Measurements from ENCODE around the gene ANKFN1. TPM values are rescaled to one million over a fixed set of nuclear protein-coding genes. Genes with fewer than 3 reads are reported as not detected.

Gene ANKFN1
- polyA plus RNA-seq, 3 donors = not detected

DNA sequence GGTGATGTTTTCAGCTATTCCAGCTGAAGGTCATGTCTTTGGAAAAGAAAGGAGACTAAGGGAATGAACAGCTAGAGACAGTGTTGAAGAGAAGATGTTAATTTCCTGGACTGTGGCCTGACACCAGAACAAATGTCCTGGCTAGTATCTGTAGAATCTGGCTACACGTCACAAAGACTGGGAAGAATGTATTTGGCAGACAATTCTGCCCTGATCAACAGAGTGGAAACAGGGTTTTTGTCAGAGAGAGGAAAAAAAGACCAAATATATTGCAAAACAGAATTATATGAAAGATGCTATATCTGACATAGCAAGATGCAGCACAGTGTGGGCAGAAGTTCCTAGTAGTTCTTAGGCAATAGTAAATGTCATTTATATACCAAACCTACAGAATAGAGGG, 17.0 kb upstream of the ANKFN1 start:
- intact Hi-C loops (cut with micrococcal nuclease) = no loop called here
- no peaks in the 10 kb centered on the region for H3K27me3 Mint-ChIP-seq (ENCODE audit: low read depth in 3 of 3)

GRCh38 chr17:56141046-56141839, 12.0 kb upstream of the ANKFN1 start:
- WGBS (ENCODE audit: insufficient coverage) = 93% methylated on average over 3 of the region's 7 CpGs
- H3K36me3 Mint-ChIP-seq = no peaks in the 10 kb centered on the region
- Histone ChIP-seq H3K27me3 (ENCODE audit: control insufficient read depth in 2 of 2, insufficient read depth in 2 of 2, low read length in 2 of 2) (no peaks in the 10 kb centered on the region), H4K20me1 (ENCODE audit: insufficient read depth, low read length) (no peaks in the 10 kb centered on the region), H3K4me1 (ENCODE audit: control insufficient read depth in 1 of 2, insufficient read depth in 2 of 2, low read length in 2 of 2) (no peaks in the 10 kb centered on the region), H3K4me3 (replicated peaks in 1 of 3; ENCODE audit: low read depth in 2 of 3, low read length in 3 of 3) (no peak overlapping the region), H3K36me3 (replicated peaks in 1 of 2; ENCODE audit: control insufficient read depth in 1 of 2, insufficient read depth in 2 of 2, low read length in 2 of 2) (no peaks in the 10 kb centered on the region), H3K9me3 (replicated peaks in 1 of 2; ENCODE audit: control insufficient read depth in 1 of 2, insufficient read depth in 1 of 2, low read length in 2 of 2) (peaks cover 0 to 3% of the 10 kb centered on the region in 2 donors), H3K9ac (ENCODE audit: insufficient read depth, low read length, poor library complexity, severe bottlenecking) (no peak overlapping the region), H3K4me2 (replicated peaks; ENCODE audit: extremely low read depth, low read length, poor library complexity, severe bottlenecking) (no peak overlapping the region), H2AFZ (ENCODE audit: insufficient read depth, low read depth, low read length, poor library complexity, severe bottlenecking) (no peak overlapping the region), H3K27ac (ENCODE audit: low read depth in 1 of 2, low read length in 2 of 2) (no peak overlapping the region), H3K79me2 (ENCODE audit: insufficient read depth, low read length) (no peaks in the 10 kb centered on the region)
- H3K4me1 Mint-ChIP-seq = peaks cover 2% of the 10 kb centered on the region
- H3K4me3 Mint-ChIP-seq = no peak overlapping the region
- peaks cover 0 to 2% (median 0%) of the 10 kb centered on the region in 7 donors for H3K9me3 Mint-ChIP-seq
- H3K27me3 Mint-ChIP-seq (ENCODE audit: low read depth in 3 of 3) = no peaks in the 10 kb centered on the region
- H3K27ac Mint-ChIP-seq = no peak overlapping the region
- no peak for DNase-seq
- intact Hi-C loops (cut with micrococcal nuclease) = no loop called here
- TF ChIP-seq, protein P1, sequence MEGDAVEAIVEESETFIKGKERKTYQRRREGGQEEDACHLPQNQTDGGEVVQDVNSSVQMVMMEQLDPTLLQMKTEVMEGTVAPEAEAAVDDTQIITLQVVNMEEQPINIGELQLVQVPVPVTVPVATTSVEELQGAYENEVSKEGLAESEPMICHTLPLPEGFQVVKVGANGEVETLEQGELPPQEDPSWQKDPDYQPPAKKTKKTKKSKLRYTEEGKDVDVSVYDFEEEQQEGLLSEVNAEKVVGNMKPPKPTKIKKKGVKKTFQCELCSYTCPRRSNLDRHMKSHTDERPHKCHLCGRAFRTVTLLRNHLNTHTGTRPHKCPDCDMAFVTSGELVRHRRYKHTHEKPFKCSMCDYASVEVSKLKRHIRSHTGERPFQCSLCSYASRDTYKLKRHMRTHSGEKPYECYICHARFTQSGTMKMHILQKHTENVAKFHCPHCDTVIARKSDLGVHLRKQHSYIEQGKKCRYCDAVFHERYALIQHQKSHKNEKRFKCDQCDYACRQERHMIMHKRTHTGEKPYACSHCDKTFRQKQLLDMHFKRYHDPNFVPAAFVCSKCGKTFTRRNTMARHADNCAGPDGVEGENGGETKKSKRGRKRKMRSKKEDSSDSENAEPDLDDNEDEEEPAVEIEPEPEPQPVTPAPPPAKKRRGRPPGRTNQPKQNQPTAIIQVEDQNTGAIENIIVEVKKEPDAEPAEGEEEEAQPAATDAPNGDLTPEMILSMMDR (IDR thresholded peaks at IDR 0.05) = no peak

More for the DNA sequence above, 17.0 kb upstream of the ANKFN1 start:
- no peak for DNase-seq
- peaks cover 0 to 1% (median 0%) of the 10 kb centered on the region in 7 donors for H3K9me3 Mint-ChIP-seq
- no peak overlapping the region for H3K4me3 Mint-ChIP-seq
- H4K20me1 ChIP-seq (ENCODE audit: insufficient read depth, low read length) = no peaks in the 10 kb centered on the region
- no peaks in the 10 kb centered on the region for H3K36me3 ChIP-seq (replicated peaks in 1 of 2; ENCODE audit: control insufficient read depth in 1 of 2, insufficient read depth in 2 of 2, low read length in 2 of 2)
- H3K27ac ChIP-seq (ENCODE audit: low read depth in 1 of 2, low read length in 2 of 2) = no peak overlapping the region
- H3K79me2 ChIP-seq (ENCODE audit: insufficient read depth, low read length) = no peaks in the 10 kb centered on the region
- H3K9ac ChIP-seq (ENCODE audit: insufficient read depth, low read length, poor library complexity, severe bottlenecking) = no peak overlapping the region
- no peak overlapping the region for H2AFZ ChIP-seq (ENCODE audit: insufficient read depth, low read depth, low read length, poor library complexity, severe bottlenecking)
- H3K27ac Mint-ChIP-seq = no peak overlapping the region
- no peaks in the 10 kb centered on the region for H3K27me3 ChIP-seq (ENCODE audit: control insufficient read depth in 2 of 2, insufficient read depth in 2 of 2, low read length in 2 of 2)
- no peak overlapping the region for H3K4me3 ChIP-seq (replicated peaks in 1 of 3; ENCODE audit: low read depth in 2 of 3, low read length in 3 of 3)
- H3K4me1 ChIP-seq (ENCODE audit: control insufficient read depth in 1 of 2, insufficient read depth in 2 of 2, low read length in 2 of 2) = no peaks in the 10 kb centered on the region
- no peak overlapping the region for H3K4me2 ChIP-seq (replicated peaks; ENCODE audit: extremely low read depth, low read length, poor library complexity, severe bottlenecking)
- no peaks in the 10 kb centered on the region for H3K36me3 Mint-ChIP-seq
- H3K9me3 ChIP-seq (replicated peaks in 1 of 2; ENCODE audit: control insufficient read depth in 1 of 2, insufficient read depth in 1 of 2, low read length in 2 of 2) = no peaks in the 10 kb centered on the region
- peaks cover 2% of the 10 kb centered on the region for H3K4me1 Mint-ChIP-seq
- 71% methylated on average over 1 of the region's 1 CpG for WGBS (ENCODE audit: insufficient coverage)
- TF ChIP-seq, protein P1 (IDR thresholded peaks at IDR 0.05) = no peak
